ENCODE measurements around the gene NBAS. TPM values are rescaled to one million over a fixed set of nuclear protein-coding genes. Genes with fewer than 3 reads are reported as not detected.

The NBAS gene
- total and polyA plus RNA-seq, 9 of the 15 experiments (the other 6 are each of a cell fraction or from before 2014, with no cell fraction given): 15.3 to 94.4 (median 69.9) TPM

GRCh38 chr2:15591692-15592463 is 30.7 kb upstream of the NBAS start, which contains the start of gene DDX1 (continued):
- TF ChIP-seq ZNF318 (IDR thresholded peaks at IDR 0.05; ENCODE audit: borderline replicate concordance in 1 of 2, low read depth in 1 of 2) (no peak), ZHX1 (conservative IDR thresholded peaks at IDR 0.05; ENCODE audit: low read length) (no peak), DPF2 (IDR thresholded peaks at IDR 0.05) (no peak; the same call in 1 of the 2 replicates), NFE2L1 (tag; IDR thresholded peaks at IDR 0.05; ENCODE audit: borderline replicate concordance, low read depth) (no peak), CHD4 (IDR thresholded peaks at IDR 0.05; ENCODE audit: insufficient read depth, insufficient replicate concordance, low read depth, low read length, poor library complexity, severe bottlenecking) (no peak), ZC3H8 (IDR thresholded peaks at IDR 0.05) (no peak), ZNF232 (CRISPR knock-in tag; IDR thresholded peaks at IDR 0.05) (peak; percentile 70; the same call in 1 of the 2 replicates), ATF3 (IDR thresholded peaks at IDR 0.05) (no peak), ATF3 (CRISPR knock-in tag; conservative IDR thresholded peaks at IDR 0.05) (no peak; the same call in 1 of the 2 replicates), PPARD (CRISPR knock-in tag; IDR thresholded peaks at IDR 0.05) (no peak), CCNT2 (IDR thresholded peaks at IDR 0.05; ENCODE audit: borderline replicate concordance, extremely low read depth, insufficient read length, low read depth, low read length) (peak; percentile 90)

Measured in K562 (cell line).